ENCODE data around the gene AGR2. TPM values are rescaled to one million over a fixed set of nuclear protein-coding genes. Genes with fewer than 3 reads are reported as not detected.

Gene AGR2
- total RNA-seq, 1 donor from 2014 or later: 2.9 TPM

DNA sequence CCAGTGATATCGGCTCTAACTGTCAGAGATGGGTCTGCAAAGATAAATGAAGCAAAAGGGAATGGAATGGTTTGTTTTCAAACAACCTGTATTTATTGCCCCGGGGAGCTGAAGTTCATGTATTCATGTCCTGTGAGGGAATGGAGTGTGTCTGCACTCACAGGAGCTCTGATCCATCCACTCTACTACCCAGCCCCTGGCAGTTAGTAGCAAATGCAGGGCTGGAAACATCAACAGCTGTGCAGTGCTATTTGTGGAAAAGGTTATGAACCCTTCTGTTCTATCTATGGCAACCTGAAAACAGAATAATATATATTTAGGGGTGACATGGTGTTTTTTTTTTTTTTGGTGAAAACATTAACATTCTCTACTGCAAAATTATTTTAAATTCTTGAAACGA is 9.8 kb downstream of the AGR2 start:
- H3K27ac Mint-ChIP-seq: no peak overlapping the region
- H3K9me3 Mint-ChIP-seq: no peaks in the 10 kb centered on the region
- TF ChIP-seq, protein P1, sequence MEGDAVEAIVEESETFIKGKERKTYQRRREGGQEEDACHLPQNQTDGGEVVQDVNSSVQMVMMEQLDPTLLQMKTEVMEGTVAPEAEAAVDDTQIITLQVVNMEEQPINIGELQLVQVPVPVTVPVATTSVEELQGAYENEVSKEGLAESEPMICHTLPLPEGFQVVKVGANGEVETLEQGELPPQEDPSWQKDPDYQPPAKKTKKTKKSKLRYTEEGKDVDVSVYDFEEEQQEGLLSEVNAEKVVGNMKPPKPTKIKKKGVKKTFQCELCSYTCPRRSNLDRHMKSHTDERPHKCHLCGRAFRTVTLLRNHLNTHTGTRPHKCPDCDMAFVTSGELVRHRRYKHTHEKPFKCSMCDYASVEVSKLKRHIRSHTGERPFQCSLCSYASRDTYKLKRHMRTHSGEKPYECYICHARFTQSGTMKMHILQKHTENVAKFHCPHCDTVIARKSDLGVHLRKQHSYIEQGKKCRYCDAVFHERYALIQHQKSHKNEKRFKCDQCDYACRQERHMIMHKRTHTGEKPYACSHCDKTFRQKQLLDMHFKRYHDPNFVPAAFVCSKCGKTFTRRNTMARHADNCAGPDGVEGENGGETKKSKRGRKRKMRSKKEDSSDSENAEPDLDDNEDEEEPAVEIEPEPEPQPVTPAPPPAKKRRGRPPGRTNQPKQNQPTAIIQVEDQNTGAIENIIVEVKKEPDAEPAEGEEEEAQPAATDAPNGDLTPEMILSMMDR (IDR thresholded peaks at IDR 0.05; ENCODE audit: unreplicated experiment): no peak

DNA sequence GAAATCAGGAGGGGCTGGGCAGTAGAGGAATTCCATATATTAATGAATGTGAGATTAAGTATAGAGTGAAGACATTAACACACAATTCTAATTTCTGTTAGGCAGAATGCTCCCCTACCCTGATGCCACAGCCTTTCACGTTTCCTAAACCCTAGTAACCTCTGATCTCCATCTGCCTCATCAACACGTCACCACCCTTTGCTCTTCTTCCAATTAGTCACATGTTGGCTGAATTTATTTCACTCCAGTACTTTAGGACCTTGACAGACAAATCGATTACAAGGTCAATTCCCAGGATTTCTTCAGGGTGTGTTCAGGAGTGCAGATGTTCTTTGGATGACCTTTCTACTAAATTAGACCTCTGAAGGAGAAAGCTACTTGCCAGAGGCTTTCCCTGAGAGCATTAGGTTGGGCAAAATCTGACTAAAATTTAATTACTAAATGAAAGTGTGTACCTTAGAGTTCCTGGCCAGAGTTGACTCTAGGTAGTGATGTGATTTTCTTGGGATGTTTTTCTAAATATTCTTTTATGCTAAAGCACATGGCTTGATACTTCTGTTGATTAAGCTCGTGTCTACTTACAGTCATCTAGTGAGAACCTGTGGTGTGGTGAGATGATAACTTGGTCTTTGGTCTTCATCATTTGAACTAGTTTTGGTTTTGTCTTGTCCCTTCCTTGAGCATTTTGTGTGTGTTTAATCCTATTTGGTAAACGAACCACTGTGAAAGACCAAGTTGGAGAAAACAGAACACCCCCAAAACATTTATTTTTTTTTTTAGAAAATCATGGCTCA is 12.7 kb downstream of the AGR2 start:
- Mint-ChIP-seq H3K27me3 (ENCODE audit: low read depth) (no peaks in the 10 kb centered on the region), H3K4me3 (no peak overlapping the region), H3K4me1 (peaks cover 23% of the 10 kb centered on the region), H3K9me3 (no peaks in the 10 kb centered on the region), H3K36me3 (peaks cover 11% of the 10 kb centered on the region), H3K27ac (no peak overlapping the region)
- TF ChIP-seq, protein P1 (IDR thresholded peaks at IDR 0.05; ENCODE audit: unreplicated experiment): no peak
- DNase-seq (ENCODE audit: low spot score in 2 of 2, unreplicated experiment in 2 of 2): no peak

More for the DNA sequence above, 9.8 kb downstream of the AGR2 start:
- peaks cover 21% of the 10 kb centered on the region for H3K4me1 Mint-ChIP-seq
- no peaks in the 10 kb centered on the region for H3K36me3 Mint-ChIP-seq
- H3K4me3 Mint-ChIP-seq: no peak overlapping the region
- H3K27me3 Mint-ChIP-seq (ENCODE audit: low read depth): no peaks in the 10 kb centered on the region
- no peak for DNase-seq (ENCODE audit: low spot score in 2 of 2, unreplicated experiment in 2 of 2)

DNA sequence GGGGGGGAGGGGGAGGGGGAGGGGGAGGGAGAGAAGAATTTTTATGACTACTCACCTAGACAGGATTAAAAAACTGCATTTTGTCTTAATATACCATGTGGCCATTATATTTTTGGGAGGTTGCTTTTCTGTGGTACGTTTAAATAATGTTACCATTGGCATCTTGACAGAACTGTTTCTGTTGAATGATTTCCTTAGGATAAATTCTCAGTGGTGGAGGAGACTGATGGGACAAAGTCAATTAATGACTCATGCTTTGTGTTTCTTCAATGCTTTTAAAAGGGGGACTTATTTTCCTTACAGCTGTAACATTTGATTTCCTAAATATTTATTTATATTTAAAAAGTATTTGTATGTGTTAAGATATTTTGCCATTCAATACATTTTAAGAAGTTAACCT is 13.7 kb downstream of the AGR2 start:
- Mint-ChIP-seq H3K4me1 (peaks cover 19% of the 10 kb centered on the region), H3K9me3 (no peaks in the 10 kb centered on the region)

GRCh38 chr7:16787127-16787526 is 17.7 kb downstream of the AGR2 start:
- peaks cover 6% of the 10 kb centered on the region for H3K4me1 Mint-ChIP-seq
- peaks cover 26% of the 10 kb centered on the region for H3K36me3 Mint-ChIP-seq
- no peaks in the 10 kb centered on the region for H3K27me3 Mint-ChIP-seq (ENCODE audit: low read depth)
- no peak overlapping the region for H3K27ac Mint-ChIP-seq
- TF ChIP-seq, protein P1 (IDR thresholded peaks at IDR 0.05; ENCODE audit: unreplicated experiment): no peak
- H3K4me3 Mint-ChIP-seq: no peak overlapping the region
- H3K9me3 Mint-ChIP-seq: no peaks in the 10 kb centered on the region
- DNase-seq (ENCODE audit: low spot score in 2 of 2, unreplicated experiment in 2 of 2): no peak

More for the DNA sequence above, 13.7 kb downstream of the AGR2 start:
- H3K27ac Mint-ChIP-seq: no peak overlapping the region
- H3K4me3 Mint-ChIP-seq: no peak overlapping the region
- TF ChIP-seq, protein P1 (IDR thresholded peaks at IDR 0.05; ENCODE audit: unreplicated experiment): no peak
- no peak for DNase-seq (ENCODE audit: low spot score in 2 of 2, unreplicated experiment in 2 of 2)
- no peaks in the 10 kb centered on the region for H3K27me3 Mint-ChIP-seq (ENCODE audit: low read depth)
- H3K36me3 Mint-ChIP-seq: peaks cover 13% of the 10 kb centered on the region

GRCh38 chr7:16786257-16786656 is 18.5 kb downstream of the AGR2 start:
- Mint-ChIP-seq H3K27ac (no peak overlapping the region), H3K4me3 (no peak overlapping the region), H3K27me3 (ENCODE audit: low read depth) (no peaks in the 10 kb centered on the region), H3K36me3 (peaks cover 29% of the 10 kb centered on the region), H3K4me1 (peaks cover 6% of the 10 kb centered on the region), H3K9me3 (no peaks in the 10 kb centered on the region)
- TF ChIP-seq, protein P1 (IDR thresholded peaks at IDR 0.05; ENCODE audit: unreplicated experiment): no peak
- no peak for DNase-seq (ENCODE audit: low spot score in 2 of 2, unreplicated experiment in 2 of 2)
